Gastroesophageal sphincter (tissue), 4 donors: ENCODE data around the gene CHGA. TPM values are rescaled to one million over a fixed set of nuclear protein-coding genes. Genes with fewer than 3 reads are reported as not detected.

Experiments used
- ATAC-seq: fragments of 150-250 bp; one replicate; pipeline ENCODE4 v1.9.1; 2016; ENCODE audit warnings: mild to moderate bottlenecking, moderate library complexity
- H3K27ac ChIP-seq, 4 donors: fragments of 200-600 bp; sonication (generic) in 3 of 4; 1 replicate in 3 of 4; 2 replicates in 1 of 4; pipeline ENCODE4 v1.5.1; 2016 to 2019
- H3K27me3 ChIP-seq: fragments of 200-600 bp; sonication (generic); one replicate; pipeline ENCODE4 v1.5.1; 2019
- H3K36me3 ChIP-seq, 2 donors: fragments of 200-600 bp; sonication (generic); one replicate each; pipeline ENCODE4 v1.5.1; 2019; ENCODE audit warnings: control low read depth in 1 of 2
- H3K4me1 ChIP-seq, 3 donors: fragments of 200-600 bp; sonication (generic); 1 replicate in 2 of 3; 2 replicates in 1 of 3; pipeline ENCODE4 v1.5.1; 2016 to 2019; ENCODE audit warnings: control low read depth in 2 of 3
- H3K4me3 ChIP-seq, 2 donors: fragments of 200-600 bp; sonication (generic); one replicate each; pipeline ENCODE4 v1.5.1; 2019; ENCODE audit warnings: mild to moderate bottlenecking in 1 of 2, moderate library complexity in 1 of 2
- H3K9me3 ChIP-seq, 3 donors: fragments of 200-600 bp; sonication (generic); one replicate each; pipeline ENCODE4 v1.5.1; 2017 to 2019; ENCODE audit warnings: control low read depth in 2 of 3
- CTCF ChIP-seq, 4 experiments: fragments of 200-600 bp in 2 of 4; fragments of 450-650 bp in 2 of 4; sonication (generic) in 1 of 4; IDR thresholded peaks; one replicate each; pipeline ENCODE4 v1.5.1; 2017 to 2019; ENCODE audit warnings: antibody characterized with exemption in 4 of 4, mild to moderate bottlenecking in 2 of 4, moderate library complexity in 2 of 4
- EP300 ChIP-seq: sonication (generic); formaldehyde crosslinking; IDR thresholded peaks from one replicate; pipeline ENCODE4 v1.6.1; 2017; ENCODE audit warnings: antibody characterized with exemption, mild to moderate bottlenecking
- POLR2A ChIP-seq, 2 donors: fragments of 450-650 bp; IDR thresholded peaks; one replicate each; pipeline ENCODE4 v1.6.1; 2017; ENCODE audit warnings: antibody characterized with exemption in 2 of 2, mild to moderate bottlenecking in 2 of 2, moderate library complexity in 1 of 2
- POLR2AphosphoS5 ChIP-seq: sonication (generic); formaldehyde crosslinking; IDR thresholded peaks from one replicate; pipeline ENCODE4 v1.6.1; 2017; ENCODE audit warnings: antibody characterized with exemption
- WGBS, 2 donors: methylation state at CpG; one replicate each; pipeline ENCODE4 v1.1.5; 2018; ENCODE audit warnings: low coverage in 1 of 2; 5-methylcytosine and 5-hydroxymethylcytosine counted together
- total RNA-seq, 4 donors: library from RNA; depleted of rRNA; stranded (reverse); fragments of >200 nt; gene quantifications; one replicate each; pipeline ENCODE4 v1.1.0, GENCODE V29; 2016

The CHGA gene
- total RNA-seq, 4 donors from 2014 or later, result 1.8 TPM; not detected in 1

- no peaks in the 10 kb centered on the region for H3K27me3 ChIP-seq
- no peak overlapping the region for H3K27ac ChIP-seq
- WGBS, 2 donors, result 81 to 97% methylated on average over 4 of the region's 20 CpGs
- no peak overlapping the region for H3K4me3 ChIP-seq
- H3K36me3 ChIP-seq, result peaks cover 0 to 6% of the 10 kb centered on the region in 2 donors
- H3K9me3 ChIP-seq, result no peaks in the 10 kb centered on the region
- TF ChIP-seq EP300 (no peak), CTCF (IDR thresholded peaks at IDR 0.05) (no peak), POLR2AphosphoS5 (no peak), POLR2A (IDR thresholded peaks at IDR 0.05) (no peak)
- no peaks in the 10 kb centered on the region for H3K4me1 ChIP-seq
- ATAC-seq, result no peak
These were observed 7.0 kb downstream of the CHGA start for GRCh38 chr14:92929689-92930608.

- Histone ChIP-seq H3K4me3 (no peak overlapping the region), H3K27me3 (no peaks in the 10 kb centered on the region), H3K27ac (no peak overlapping the region), H3K36me3 (peaks cover 0 to 15% of the 10 kb centered on the region in 2 donors), H3K9me3 (no peaks in the 10 kb centered on the region), H3K4me1 (no peaks in the 10 kb centered on the region)
- ATAC-seq, result no peak
- no peak for TF ChIP-seq POLR2A (IDR thresholded peaks at IDR 0.05)
- 55 to 57% methylated on average over 1 to 2 of the region's 8 CpGs for WGBS, 2 donors
These were observed 8.0 kb downstream of the CHGA start for GRCh38 chr14:92930737-92931602.

- Histone ChIP-seq H3K36me3 (peaks cover 0 to 24% of the 10 kb centered on the region in 2 donors), H3K27ac (no peak overlapping the region), H3K4me1 (no peaks in the 10 kb centered on the region), H3K27me3 (no peaks in the 10 kb centered on the region), H3K9me3 (no peaks in the 10 kb centered on the region), H3K4me3 (no peak overlapping the region)
- no peak for ATAC-seq
- TF ChIP-seq POLR2AphosphoS5 (no peak), CTCF (IDR thresholded peaks at IDR 0.05) (no peak), EP300 (no peak), POLR2A (IDR thresholded peaks at IDR 0.05) (no peak)
- 93% methylated on average over 6 of the region's 18 CpGs; no CpG with 5 or more reads in 1 of the 2 donors for WGBS, 2 donors
These were observed 8.9 kb downstream of the CHGA start for GRCh38 chr14:92931681-92932447.

- ATAC-seq, result no peak
- H3K27ac ChIP-seq, result no peak overlapping the region
- 60 to 76% methylated on average over 1 to 12 of the region's 35 CpGs for WGBS, 2 donors
- H3K9me3 ChIP-seq, result no peaks in the 10 kb centered on the region
- H3K4me1 ChIP-seq, result no peaks in the 10 kb centered on the region
- TF ChIP-seq CTCF (IDR thresholded peaks at IDR 0.05), result no peak
- TF ChIP-seq POLR2AphosphoS5, result no peak
- no peak for TF ChIP-seq EP300
- no peak for TF ChIP-seq POLR2A (IDR thresholded peaks at IDR 0.05)
- peaks cover 0 to 33% of the 10 kb centered on the region in 2 donors for H3K36me3 ChIP-seq
- H3K4me3 ChIP-seq, result no peak overlapping the region
- no peaks in the 10 kb centered on the region for H3K27me3 ChIP-seq
These were observed 9.8 kb downstream of the CHGA start for GRCh38 chr14:92932448-92933395.
